RWPE1 (cell line): Measurements from ENCODE around the gene RHBDD2.
A peak's percentile ranks its signal among the peaks of the same experiment; 100 is the strongest.

ENCODE experiments used
- CTCF ChIA-PET: fragments of 350-600 bp; sonication (Branson Sonifier 250); formaldehyde crosslinking; extraction: SDS; loops from one replicate; lab custom pipeline; 2021; lab: Yijun Ruan, JAX
- POLR2A ChIA-PET: fragments of 400-600 bp; formaldehyde crosslinking; extraction: SDS; loops from one replicate; lab custom pipeline; 2020; ENCODE audit warnings: antibody characterized with exemption; ENCODE audit not compliant: low non-redundant PET; lab: Yijun Ruan, JAX
- DNase-seq: peaks from one replicate; pipeline ENCODE4 v3.0.0; 2012; ENCODE audit warnings: low spot score
- H3K27ac ChIP-seq: fragments of 450-650 bp; 2 replicates; pipeline ENCODE4 v1.5.1; 2017
- CTCF ChIP-seq: fragments of 450-650 bp; conservative IDR thresholded peaks from 2 replicates; pipeline ENCODE4 v1.5.1; 2017; ENCODE audit warnings: low read depth, mild to moderate bottlenecking

The RHBDD2 gene

GRCh38 chr7:75913437-75913836 lies 34.6 kb downstream of the RHBDD2 start:
- ChIA-PET POLR2A (interaction anchor here (1.0 kb wide), 1 partner anchor 36 kb away, joined by 3 read pairs; no protein-coding TSS in a partner anchor), CTCF (no interaction called here)
- no peak overlapping the region for H3K27ac ChIP-seq
- TF ChIP-seq CTCF, result no peak
- no peak for DNase-seq

GRCh38 chr7:75914169-75914654 lies 35.4 kb downstream of the RHBDD2 start:
- peak overlapping the region; percentile 76 for H3K27ac ChIP-seq
- CTCF ChIA-PET, result no interaction called here
- POLR2A ChIA-PET, result interaction anchor here (0.7 to 2.0 kb wide), 5 partner anchors 8 to 37 kb away, joined by 3 to 5 read pairs (median 3); no protein-coding TSS in a partner anchor
- no peak for TF ChIP-seq CTCF
- DNase-seq, result no peak

- ChIA-PET POLR2A (interaction anchor here (0.5 to 2.0 kb wide), 11 partner anchors 9 to 80 kb away, joined by 3 to 5 read pairs (median 3); partner anchors contain the start of gene TMEM120A), CTCF (interaction anchor here (0.5 to 1.1 kb wide), 2 partner anchors 17 to 36 kb away, joined by 3 read pairs; no protein-coding TSS in a partner anchor)
- peak; percentile 94 for DNase-seq
- no peak for TF ChIP-seq CTCF
- H3K27ac ChIP-seq, result peak within 1 kb of the TSS; percentile 76
Observed at GRCh38 chr7:75914655-75915415, 36.0 kb downstream of the RHBDD2 start, which contains the start of gene POR. Gene POR (plus strand): TSS chr7:75915155. CDS start chr7:75954002, 38,847 bp downstream.

GRCh38 chr7:75915416-75916156 lies 36.8 kb downstream of the RHBDD2 start:
- peak overlapping the region; percentile 76 for H3K27ac ChIP-seq
- no peak for DNase-seq
- CTCF ChIA-PET, result interaction anchor here (0.5 to 1.4 kb wide), 3 partner anchors 17 to 49 kb away, joined by 3 to 5 read pairs (median 3); no protein-coding TSS in a partner anchor
- POLR2A ChIA-PET, result interaction anchor here (0.5 to 2.0 kb wide), 9 partner anchors 9 to 79 kb away, joined by 3 to 5 read pairs (median 4); partner anchors contain the start of gene TMEM120A
- no peak for TF ChIP-seq CTCF

GRCh38 chr7:75916259-75916658 lies 37.4 kb downstream of the RHBDD2 start:
- DNase-seq, result no peak
- ChIA-PET CTCF (interaction anchor here (0.5 to 1.4 kb wide), 3 partner anchors 23 to 50 kb away, joined by 3 to 5 read pairs (median 3); no protein-coding TSS in a partner anchor), POLR2A (interaction anchor here (1.0 to 2.0 kb wide), 5 partner anchors 9 to 77 kb away, joined by 3 to 5 read pairs (median 4); no protein-coding TSS in a partner anchor)
- no peak overlapping the region for H3K27ac ChIP-seq
- no peak for TF ChIP-seq CTCF
